Heart right ventricle (tissue), 16 donors: ENCODE data around the gene RGS12. TPM values are rescaled to one million over a fixed set of nuclear protein-coding genes. Genes with fewer than 3 reads are reported as not detected.
A peak's percentile ranks its signal among the peaks of the same experiment; 100 is the strongest.

Source experiments
- ATAC-seq, 8 donors: fragments of 200-7000 bp; cut with Tn5 transposase; one replicate each; pipeline ENCODE4 v1.9.1; 2020; ENCODE audit warnings: mild to moderate bottlenecking in 8 of 8, moderate library complexity in 8 of 8, moderate number of reproducible peaks in 1 of 8
- DNase-seq, 2 donors: peaks; one replicate each; pipeline ENCODE4 v3.0.0-alpha.2; 2020
- H3K27ac ChIP-seq, 10 donors: fragments of 200-600 bp; sonication (generic) in 2 of 10; one replicate each; pipeline versions ENCODE4 v1.5.0 to v1.8.0; 2020 to 2022; ENCODE audit warnings: mild to moderate bottlenecking in 3 of 10
- H3K27me3 ChIP-seq, 7 donors: fragments of 200-600 bp; one replicate each; pipeline ENCODE4 v1.8.0; 2021 to 2022; ENCODE audit warnings: mild to moderate bottlenecking in 2 of 7
- H3K36me3 ChIP-seq, 9 donors: fragments of 200-600 bp; sonication (generic) in 1 of 9; one replicate each; pipeline versions ENCODE4 v1.5.0 to v1.8.0; 2020 to 2022; ENCODE audit warnings: mild to moderate bottlenecking in 2 of 9
- H3K4me1 ChIP-seq, 9 donors: fragments of 200-600 bp; sonication (generic) in 1 of 9; one replicate each; pipeline versions ENCODE4 v1.5.0 to v1.8.0; 2020 to 2022; ENCODE audit warnings: mild to moderate bottlenecking in 4 of 9
- H3K4me3 ChIP-seq, 10 donors: fragments of 200-600 bp; sonication (generic) in 2 of 10; one replicate each; pipeline versions ENCODE4 v1.5.0 to v1.8.0; 2020 to 2022; ENCODE audit warnings: mild to moderate bottlenecking in 7 of 10, moderate library complexity in 2 of 10
- H3K9me3 ChIP-seq, 11 donors: fragments of 200-600 bp in 10 of 11; sonication (generic) in 2 of 11; one replicate each; pipeline versions ENCODE4 v1.5.0 to v1.8.0; 2013 to 2022; ENCODE audit warnings: mild to moderate bottlenecking in 2 of 11, control low read depth in 1 of 11, moderate library complexity in 1 of 11
- WGBS, 2 donors: extraction: QIAGEN DNeasy Blood & Tissue Kit; methylation state at CpG; one replicate each; pipeline ENCODE4 v1.1.7; 2013; ENCODE audit warnings: inconsistent platforms in 1 of 2; 5-methylcytosine and 5-hydroxymethylcytosine counted together
- intact Hi-C, 10 donors: fragments of 100-400 bp; cut with DNase I; formaldehyde crosslinking; loops; one replicate each; pipeline versions ENCODE4 v1.11.1 to v1.14.2; 2022
- polyA plus RNA-seq, 2 donors: library from polyadenylated mRNA; stranded (reverse); fragments of 200-250 nt; gene quantifications; one replicate each; pipeline ENCODE4 v1.2.3, GENCODE V29; 2013
- total RNA-seq, 10 donors: library from RNA; stranded (reverse); fragmentation: NEBNext Ultra II Directional in 3 of 10; extraction: Animal tissue kit (Norgen Biotek cat#: 25700) in 3 of 10; gene quantifications; one replicate each; pipeline versions ENCODE4 v1.2.1 to v1.2.4, GENCODE V29; 2021 to 2023
- TF ChIP-seq, protein P1 (sequence below), 9 donors: fragments of 200-600 bp; sonication (generic) in 2 of 9; IDR thresholded peaks; one replicate each; pipeline versions ENCODE4 v1.5.0 to v1.8.0; 2021 to 2022; ENCODE audit warnings: antibody characterized with exemption in 9 of 9, mild to moderate bottlenecking in 5 of 9, moderate library complexity in 1 of 9
- donor health status: Arrhythmogenic right ventricular cardiomyopathy.
- donor health status: ischemic (EF 13 %, LVEDD 7.1; RV severe dilation, severe dysfunction).
- donor health status: healthy with polysubstance abuse.
- donor health status: DM: no; HTN: yes; CAD: no.
- donor health status: DM: no; HTN: no; CAD: no.
- donor health status: ischemic (EF 25% LVEDD 6.9; RV normal size, moderate dysfunction).
- donor health status: ischemic (EF 25% LVEDD 5.7; RV mildly dilated, moderate dysfunction).
- donor health status: healthy.
- donor health status: DM: yes; HTN: yes; CAD: no.
- donor health status: Ischemic cardiomyopathy.
- donor health status: ischemic (EF 35%, LVEDD 5.7; RV mildly dilated, moderate dysfunction).
- donor health status: nonischemic (EF 11% LVEDD 7.7; RV severe dilation, severe dysfunction).
- donor health status: DM: yes; HTN: yes; CAD: no.
- donor health status: PGD.
- donor health status: ischemic (EF 29% LVEDD 5.4; RV normal size, mild dysfunction).
- donor health status: nonischemic (EF 23%, LVEDD 6.1; RV moderate dilation, normal function).

The RGS12 gene
- total and polyA plus RNA-seq, 12 donors: 9.7 to 24.4 (median 13.1) TPM

- Histone ChIP-seq H3K36me3 (no peaks in the 10 kb centered on the region), H3K27me3 (no peaks in the 10 kb centered on the region), H3K4me3 (no peak overlapping the region), H3K9me3 (peaks cover 0 to 4% (median 0%) of the 10 kb centered on the region in 11 donors), H3K27ac (no peak overlapping the region), H3K4me1 (no peaks in the 10 kb centered on the region)
- intact Hi-C loops: no loop called here
- ATAC-seq (no peak), DNase-seq (peak in 1 of 2 donors; percentile 2)
- TF ChIP-seq, protein P1, sequence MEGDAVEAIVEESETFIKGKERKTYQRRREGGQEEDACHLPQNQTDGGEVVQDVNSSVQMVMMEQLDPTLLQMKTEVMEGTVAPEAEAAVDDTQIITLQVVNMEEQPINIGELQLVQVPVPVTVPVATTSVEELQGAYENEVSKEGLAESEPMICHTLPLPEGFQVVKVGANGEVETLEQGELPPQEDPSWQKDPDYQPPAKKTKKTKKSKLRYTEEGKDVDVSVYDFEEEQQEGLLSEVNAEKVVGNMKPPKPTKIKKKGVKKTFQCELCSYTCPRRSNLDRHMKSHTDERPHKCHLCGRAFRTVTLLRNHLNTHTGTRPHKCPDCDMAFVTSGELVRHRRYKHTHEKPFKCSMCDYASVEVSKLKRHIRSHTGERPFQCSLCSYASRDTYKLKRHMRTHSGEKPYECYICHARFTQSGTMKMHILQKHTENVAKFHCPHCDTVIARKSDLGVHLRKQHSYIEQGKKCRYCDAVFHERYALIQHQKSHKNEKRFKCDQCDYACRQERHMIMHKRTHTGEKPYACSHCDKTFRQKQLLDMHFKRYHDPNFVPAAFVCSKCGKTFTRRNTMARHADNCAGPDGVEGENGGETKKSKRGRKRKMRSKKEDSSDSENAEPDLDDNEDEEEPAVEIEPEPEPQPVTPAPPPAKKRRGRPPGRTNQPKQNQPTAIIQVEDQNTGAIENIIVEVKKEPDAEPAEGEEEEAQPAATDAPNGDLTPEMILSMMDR (IDR thresholded peaks at IDR 0.05): no peak
- WGBS, 2 donors: 91 to 94% methylated on average over 35 of the region's 35 CpGs
Observed at GRCh38 chr4:3261411-3262207, 31.2 kb upstream of the RGS12 start.

- DNase-seq (peak in 1 of 2 donors; percentile 2), ATAC-seq (peak in 2 of 8 donors; percentile 16 to 20)
- no peaks in the 10 kb centered on the region for H3K36me3 ChIP-seq
- no peak overlapping the region for H3K27ac ChIP-seq
- 90 to 93% methylated on average over 23 of the region's 23 CpGs for WGBS, 2 donors
- no peaks in the 10 kb centered on the region for H3K4me1 ChIP-seq
- TF ChIP-seq, protein P1 (IDR thresholded peaks at IDR 0.05): no peak
- H3K27me3 ChIP-seq: no peaks in the 10 kb centered on the region
- peaks cover 0 to 4% (median 0%) of the 10 kb centered on the region in 11 donors for H3K9me3 ChIP-seq
- H3K4me3 ChIP-seq: no peak overlapping the region
- intact Hi-C loops: no loop called here
Observed at GRCh38 chr4:3262208-3263052, 30.4 kb upstream of the RGS12 start.

- Histone ChIP-seq H3K27ac (no peak overlapping the region), H3K27me3 (no peaks in the 10 kb centered on the region), H3K9me3 (peaks cover 0 to 4% (median 0%) of the 10 kb centered on the region in 11 donors), H3K4me1 (no peaks in the 10 kb centered on the region), H3K36me3 (no peaks in the 10 kb centered on the region), H3K4me3 (no peak overlapping the region)
- intact Hi-C loops: no loop called here
- ATAC-seq (peak in 2 of 8 donors; percentile 18 to 45), DNase-seq (peak in 1 of 2 donors; percentile 1)
- WGBS, 2 donors: 85 to 87% methylated on average over 28 of the region's 28 CpGs
- TF ChIP-seq, protein P1 (IDR thresholded peaks at IDR 0.05): no peak
Observed at GRCh38 chr4:3263053-3263875, 29.6 kb upstream of the RGS12 start.

DNA sequence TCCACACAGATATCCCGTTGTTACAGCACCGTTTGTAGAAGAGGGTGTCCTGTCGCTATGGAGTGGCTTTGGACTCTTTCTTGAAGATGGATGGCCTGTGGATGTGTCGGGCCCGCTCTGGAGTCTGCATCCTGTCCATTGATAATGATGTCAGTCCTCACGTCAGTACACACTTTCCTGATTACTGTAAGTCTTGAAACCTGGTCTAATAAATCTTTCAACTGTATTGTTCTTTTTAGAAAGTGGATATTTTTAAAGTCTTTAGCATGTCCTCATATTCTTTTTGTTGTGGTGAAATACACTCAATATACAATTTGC lies 29.0 kb upstream of the RGS12 start:
- no peak overlapping the region for H3K4me3 ChIP-seq
- H3K27ac ChIP-seq: no peak overlapping the region
- intact Hi-C loops: no loop called here
- TF ChIP-seq, protein P1 (IDR thresholded peaks at IDR 0.05): no peak
- ATAC-seq (no peak), DNase-seq (no peak)
- H3K27me3 ChIP-seq: no peaks in the 10 kb centered on the region
- peaks cover 0 to 4% (median 0%) of the 10 kb centered on the region in 11 donors for H3K9me3 ChIP-seq
- H3K4me1 ChIP-seq: no peaks in the 10 kb centered on the region
- 61% methylated on average over 6 of the region's 6 CpGs for WGBS, 2 donors
- no peaks in the 10 kb centered on the region for H3K36me3 ChIP-seq
